ENCODE data around the gene BID. TPM values are rescaled to one million over a fixed set of nuclear protein-coding genes. Genes with fewer than 3 reads are reported as not detected.

The BID gene
- total RNA-seq, 1 donor from 2014 or later = 77.3 TPM

DNA sequence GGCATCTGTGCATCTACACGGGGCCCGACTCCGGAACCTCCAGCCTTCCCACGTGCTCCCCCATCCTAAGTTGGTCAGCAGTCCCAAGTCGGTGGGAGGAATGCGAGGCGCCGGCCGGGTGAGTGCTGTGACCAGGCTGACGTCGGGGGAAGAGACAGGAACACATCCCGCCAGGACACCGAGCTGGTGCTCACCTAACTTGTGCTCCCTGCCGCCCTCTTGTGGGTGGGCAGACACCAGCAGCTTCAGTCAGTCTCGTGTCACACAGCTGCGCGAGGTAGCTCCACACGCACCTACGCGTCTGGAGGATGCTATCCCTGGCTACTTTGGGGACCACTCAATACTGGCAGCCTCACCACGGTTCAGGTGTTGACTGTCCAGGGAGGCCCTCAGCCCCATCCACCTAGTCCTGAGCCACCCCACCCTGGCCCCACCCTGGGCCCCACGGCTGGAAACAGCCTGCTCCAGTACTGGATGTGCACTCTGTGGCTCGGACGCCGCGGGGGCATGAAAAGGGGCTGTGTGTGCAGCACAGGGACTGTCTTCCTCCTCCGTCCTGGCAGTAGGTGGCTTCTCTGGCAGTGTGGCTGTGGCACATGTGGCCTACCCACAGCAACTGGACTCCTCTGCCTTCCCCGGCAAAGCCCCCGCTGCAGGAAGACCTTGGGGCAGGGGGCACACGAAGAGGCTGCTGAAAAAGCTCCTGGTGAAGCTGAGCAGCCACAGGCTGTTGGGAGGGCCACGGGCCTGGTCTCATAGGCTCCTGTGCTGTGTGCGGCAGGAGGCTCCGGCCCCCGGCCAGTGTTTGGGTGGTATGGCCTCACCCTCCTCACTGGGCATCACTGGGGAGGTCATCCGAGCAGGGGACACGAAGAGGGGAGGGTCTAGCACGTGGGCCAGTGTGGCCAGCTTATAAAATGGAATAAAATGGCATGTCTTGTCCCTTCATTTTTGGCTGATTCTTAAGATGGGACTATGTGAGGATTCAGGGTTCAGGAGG, 11.2 kb upstream of the BID start:
- no peak for DNase-seq (ENCODE audit: extremely low read depth, low read depth, low spot score)

DNA sequence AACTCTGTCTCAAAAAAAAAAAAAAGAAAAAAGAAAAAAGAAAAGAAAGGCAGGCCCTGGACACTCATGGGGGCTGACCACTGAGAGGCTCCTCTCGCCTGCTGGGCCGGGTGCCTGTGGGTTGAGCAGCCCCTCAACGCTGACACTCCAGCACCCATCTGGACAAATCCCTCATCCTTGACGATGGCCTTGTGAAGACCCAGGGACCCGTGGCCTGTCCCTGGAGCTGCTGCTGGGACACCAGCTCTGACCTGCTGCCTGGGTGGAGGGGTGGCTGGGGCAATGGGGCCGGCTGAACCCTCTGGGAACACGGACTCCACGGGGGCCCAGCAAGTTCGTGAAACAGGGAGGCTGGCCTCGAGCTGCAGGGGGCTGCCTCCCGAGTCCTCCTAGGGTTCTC, 10.5 kb upstream of the BID start:
- no peak for DNase-seq (ENCODE audit: extremely low read depth, low read depth, low spot score)

DNA sequence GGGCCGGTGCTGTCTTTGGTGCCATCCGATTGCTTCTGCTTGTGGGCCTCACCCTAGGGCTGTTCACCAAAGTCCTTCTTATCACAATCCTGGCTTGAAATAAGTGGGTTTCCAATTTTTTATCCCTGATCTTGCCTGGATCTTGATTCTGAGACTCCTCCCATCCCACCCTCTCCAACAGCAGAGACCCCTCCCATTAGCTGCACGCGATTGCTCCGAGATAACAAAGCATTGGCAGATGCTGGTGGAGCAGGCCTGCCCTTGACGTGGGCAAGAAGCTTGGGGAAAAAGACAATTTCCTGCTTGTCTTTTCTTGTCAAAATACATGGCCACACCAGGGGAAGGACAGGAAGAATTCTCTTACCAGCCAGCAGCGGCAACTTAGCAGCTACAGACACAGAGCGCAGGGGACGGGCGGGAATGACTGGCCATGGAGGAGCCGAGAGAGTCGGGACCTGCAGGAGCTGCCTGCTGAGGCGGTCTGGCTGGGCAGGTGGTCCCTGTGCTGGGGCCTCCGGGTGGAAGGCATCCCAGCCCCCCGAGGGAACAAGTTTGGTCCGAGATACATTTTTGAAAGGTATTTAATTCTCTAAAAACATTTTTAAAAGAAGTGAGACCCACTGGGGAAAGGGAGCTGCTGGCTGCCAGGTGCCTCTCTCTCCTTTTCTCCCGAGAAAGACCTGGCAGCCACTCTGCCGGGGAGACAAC, 9.7 kb upstream of the BID start:
- DNase-seq (ENCODE audit: extremely low read depth, low read depth, low spot score) = no peak

DNA sequence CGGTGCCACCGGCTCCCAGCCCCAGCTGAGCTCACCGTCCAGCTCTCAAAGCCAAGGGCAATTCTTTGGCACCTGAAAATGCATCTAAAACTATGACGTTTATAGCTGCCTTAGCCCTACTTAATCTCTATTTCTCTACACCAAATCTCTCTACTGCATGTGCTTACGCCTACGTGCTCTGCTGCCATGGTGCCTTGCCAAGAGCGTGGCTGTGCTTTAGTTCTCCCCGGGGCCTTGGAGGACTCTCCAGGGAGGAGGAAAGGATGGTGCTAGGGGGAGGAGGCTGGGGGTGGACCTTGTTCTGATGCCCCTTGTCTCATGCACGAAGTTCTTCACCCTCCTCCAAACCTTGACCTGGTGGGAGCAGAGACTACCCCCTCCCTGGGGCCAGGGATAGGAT, 9.0 kb upstream of the BID start:
- no peak for DNase-seq (ENCODE audit: extremely low read depth, low read depth, low spot score)

DNA sequence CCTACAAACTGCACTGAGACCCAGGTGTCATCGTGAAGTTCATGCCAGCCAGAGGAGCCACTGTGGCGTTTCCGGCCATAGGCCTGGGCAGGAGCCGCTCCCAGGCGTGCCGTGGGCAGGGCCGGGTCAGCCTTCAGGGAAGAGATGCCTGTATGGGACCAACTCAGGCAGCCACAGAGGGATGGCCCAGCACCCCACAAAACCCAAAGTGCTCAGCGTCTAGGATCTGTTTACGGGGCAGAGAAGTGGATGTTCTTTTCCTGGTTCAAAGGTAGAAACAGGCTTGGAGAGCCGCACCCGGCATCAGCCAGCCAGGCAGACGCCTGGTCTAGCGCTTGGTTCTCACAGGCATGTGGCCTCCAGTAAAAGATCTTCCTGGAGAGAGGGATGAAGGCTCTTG, 8.4 kb upstream of the BID start:
- DNase-seq (ENCODE audit: extremely low read depth, low read depth, low spot score) = no peak

DNA sequence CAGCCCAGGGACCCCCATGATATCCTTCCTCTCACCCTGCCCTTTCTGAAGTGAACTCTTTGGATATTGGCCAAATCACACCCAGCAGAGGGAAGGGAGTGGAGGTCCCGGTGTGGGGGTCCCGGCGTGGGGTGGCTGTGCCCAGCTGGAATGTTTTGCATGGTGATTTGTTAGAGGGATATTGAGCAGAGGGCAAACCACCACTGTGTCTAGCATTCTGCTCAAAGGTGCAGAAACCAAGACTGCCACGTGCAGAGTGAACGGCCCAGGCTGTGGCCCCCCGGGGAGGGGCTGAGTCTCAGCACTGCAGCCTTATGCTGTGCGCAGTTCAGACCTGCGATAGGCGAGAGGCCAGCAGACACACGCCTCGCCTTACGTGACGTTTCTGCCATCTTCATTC, 7.9 kb upstream of the BID start:
- DNase-seq (ENCODE audit: extremely low read depth, low read depth, low spot score) = no peak

DNA sequence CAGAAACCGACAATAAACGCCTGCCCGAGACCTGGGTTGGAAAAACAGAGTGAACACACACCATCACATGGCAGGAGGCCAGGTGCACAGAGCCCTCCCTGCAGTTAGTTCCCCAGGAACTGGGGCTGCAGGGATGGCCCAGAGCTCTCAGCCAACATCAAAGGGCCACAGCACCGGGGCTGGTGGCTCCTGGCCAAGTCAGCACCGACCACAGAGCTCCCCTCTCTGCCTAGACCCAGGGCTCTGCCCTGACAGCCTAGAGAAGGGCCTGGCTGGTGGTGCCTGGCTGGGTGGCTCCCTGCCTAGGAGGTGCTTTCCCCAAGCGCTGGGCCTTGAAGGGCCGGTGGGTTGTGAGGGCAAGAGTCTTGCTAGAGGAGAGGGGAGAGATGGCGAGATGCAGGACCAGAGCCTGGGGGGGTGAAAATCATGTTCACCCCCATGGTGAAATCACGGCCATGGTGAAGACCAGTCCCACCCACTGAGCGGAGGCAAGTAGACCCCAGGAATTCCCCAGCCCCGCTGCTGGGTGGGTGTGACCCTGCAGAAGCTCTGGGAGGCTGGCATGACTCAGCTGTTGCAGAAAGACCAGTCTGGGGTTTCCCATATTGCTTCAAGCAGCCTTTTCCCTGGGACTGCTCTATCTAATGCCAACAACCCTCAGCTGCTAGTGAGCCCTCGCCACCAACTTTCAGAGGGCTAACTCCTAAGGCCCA, 7.2 kb upstream of the BID start:
- DNase-seq (ENCODE audit: extremely low read depth, low read depth, low spot score) = no peak

DNA sequence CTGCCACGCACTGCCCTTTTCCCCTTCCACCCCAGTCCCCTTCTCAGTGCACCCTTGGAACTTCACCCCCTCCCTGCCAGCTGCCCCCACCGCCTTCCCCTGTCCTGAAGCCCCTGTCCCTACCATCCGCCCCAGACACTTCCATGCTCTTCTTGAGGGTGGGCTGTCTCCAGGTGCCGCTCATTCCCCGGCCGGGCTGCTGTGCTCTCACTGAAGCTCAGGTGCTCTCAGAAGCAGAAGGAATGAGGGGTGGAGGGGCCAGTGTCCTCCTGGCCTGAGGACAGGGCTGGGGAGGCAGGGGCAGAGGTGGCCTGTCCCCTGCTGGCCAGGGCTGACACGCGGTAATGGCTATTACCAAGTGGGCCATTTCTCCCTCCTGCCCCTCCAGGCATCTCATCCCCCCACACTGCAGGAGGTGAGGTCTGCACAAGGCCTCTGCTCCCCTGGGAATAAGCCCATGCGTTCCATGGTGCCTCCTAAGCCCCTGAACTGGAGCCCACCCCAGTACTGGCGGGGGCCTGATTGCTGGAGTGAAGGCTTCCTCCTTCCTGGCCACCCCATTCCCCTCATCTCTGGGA, 6.6 kb upstream of the BID start:
- no peak for DNase-seq (ENCODE audit: extremely low read depth, low read depth, low spot score)

DNA sequence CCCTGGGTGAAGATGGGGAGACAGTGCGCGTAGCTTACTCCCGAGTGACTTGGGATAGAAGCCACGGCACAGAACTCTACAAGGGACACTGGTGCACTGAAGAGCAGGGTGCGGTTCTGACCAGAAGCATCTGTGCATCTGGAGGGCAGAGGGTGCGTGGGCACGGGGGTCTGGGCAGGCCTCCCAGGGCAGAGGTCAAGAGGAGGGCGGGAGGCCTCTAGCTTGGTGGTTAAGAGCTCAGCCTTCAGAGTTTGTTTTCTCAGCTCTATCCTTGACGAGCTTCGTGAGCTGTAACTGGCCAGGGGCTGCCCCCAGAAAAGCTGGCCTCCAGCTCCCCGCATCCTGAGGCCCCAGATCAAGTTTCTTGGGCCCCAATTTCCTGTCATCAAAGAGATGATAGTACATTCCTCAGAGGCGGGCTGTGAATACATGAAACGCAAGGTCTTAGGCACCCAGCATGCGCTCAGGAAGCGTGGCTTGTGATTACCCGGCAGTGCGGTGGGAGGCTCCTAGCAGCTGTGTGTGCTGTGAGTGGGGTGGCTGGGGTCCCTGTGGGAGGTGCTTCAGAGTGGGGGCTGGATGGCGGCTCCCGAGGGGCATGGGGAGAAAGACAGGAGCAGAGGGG, 6.0 kb upstream of the BID start:
- DNase-seq (ENCODE audit: extremely low read depth, low read depth, low spot score) = no peak

DNA sequence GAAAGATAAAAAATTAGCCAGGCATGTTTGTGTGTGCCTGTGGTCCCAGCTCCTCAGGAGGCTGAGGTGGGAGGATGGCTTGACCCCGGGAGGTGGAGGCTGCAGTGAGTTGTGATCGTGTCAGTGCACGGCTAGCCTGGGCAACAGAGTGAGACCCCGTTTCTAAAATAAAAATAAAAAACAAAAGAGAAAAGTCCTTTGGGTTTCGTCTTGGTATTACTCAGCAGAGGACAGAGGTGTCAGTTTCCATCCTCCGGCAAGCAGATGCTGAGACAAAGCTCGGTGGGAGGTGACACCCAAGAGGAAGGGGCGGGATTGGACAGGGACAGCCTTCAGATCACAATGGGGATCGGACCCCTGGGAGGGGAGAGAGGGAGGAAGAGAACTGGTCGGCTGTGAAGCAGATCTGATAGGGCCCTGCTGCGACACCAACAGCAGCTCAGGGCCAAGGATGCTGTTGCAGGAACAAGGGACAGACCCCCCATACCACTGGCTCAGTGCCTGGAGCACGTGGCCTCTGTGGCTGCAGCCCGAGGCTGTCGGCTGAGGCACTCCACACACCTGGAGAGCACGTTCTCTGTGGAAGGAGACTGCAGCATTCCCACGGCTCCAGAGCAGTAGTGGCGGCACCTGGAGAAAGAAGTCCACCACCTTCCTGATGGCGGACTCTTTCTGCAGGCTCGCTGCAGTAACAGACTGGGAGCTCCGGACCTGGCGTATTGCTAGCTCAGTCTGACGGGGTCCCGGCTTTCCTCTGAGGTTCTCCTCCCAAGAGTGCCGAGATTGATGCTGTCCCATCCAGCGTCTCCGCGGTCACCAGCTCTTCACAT, 5.2 kb upstream of the BID start:
- no peak for DNase-seq (ENCODE audit: extremely low read depth, low read depth, low spot score)

DNA sequence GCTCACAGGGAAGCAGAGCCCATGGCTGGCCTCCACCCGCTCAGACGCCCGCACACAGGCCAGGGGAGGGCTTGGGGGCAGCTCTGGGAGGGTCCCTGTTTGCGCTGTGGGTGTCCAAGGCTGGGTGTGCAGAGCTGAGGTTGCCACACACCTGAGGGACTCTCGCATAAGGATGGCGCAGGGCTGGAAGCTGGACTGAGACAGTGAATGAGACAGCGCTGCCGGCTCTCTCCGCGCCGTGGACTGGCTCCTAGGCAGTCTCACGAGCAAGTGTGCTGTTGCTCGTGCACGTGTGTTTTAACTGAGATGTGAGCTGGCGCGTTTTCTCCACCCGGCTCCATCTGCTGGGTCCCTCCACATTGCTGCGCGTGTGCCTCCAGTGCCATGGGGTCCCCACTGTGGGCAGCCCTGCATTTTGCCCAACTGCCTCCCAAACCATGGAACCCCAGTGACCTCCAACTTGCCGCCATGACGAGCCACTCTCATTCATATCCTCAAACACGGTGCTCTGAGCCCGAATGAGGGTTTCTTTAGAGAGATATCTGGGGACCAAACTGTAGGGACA, 4.2 kb upstream of the BID start:
- DNase-seq (ENCODE audit: extremely low read depth, low read depth, low spot score) = no peak

DNA sequence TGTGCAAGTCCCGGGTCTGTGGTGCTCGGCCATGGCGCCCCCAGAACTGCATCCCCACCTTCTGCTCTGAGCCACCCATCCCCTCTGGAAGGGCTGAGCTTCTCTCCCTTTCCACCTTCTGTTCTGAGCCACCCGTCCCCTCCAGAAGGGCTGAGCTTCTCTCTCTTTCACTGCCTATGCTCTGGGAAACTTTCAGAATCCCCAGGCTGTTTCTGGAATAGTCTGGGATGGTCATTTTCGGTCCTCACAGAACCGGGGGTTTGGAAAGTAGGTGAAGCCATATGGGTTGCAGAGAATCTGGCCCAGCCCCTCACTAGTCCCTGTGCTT, 3.4 kb upstream of the BID start:
- DNase-seq (ENCODE audit: extremely low read depth, low read depth, low spot score) = no peak

DNA sequence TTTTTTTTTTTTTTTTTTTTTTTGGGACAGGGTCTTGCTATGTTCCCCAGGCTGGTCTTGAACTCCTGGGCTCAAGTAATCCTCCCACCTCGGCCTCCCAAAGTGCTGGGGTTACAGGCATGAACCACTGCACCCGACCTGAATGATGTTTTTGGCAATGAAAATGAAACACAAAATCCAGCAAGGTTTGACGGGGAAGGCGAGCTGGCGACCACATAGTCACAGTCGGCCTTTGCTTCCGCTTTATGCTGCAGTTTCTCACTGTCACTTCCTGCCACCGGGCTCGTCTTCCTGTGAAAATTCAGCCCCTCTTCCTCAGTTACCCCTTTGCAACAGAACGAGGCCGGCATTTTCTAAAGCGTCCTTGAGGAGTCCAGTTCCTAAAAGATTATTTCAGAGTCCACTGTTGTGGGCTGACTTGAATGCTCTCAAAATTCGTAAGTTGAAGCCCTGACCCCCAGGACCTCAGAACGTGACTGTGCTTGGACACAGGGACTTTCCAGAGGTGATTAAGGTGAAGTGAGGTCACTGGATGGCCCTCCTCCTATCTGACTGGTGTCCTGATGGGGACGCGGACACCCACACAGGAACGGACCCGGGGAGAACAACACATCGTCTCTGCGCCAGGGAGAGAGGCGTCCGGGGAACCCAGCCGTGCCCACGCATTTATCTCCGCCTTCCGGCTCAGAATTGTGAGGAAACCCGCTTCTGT, 2.9 kb upstream of the BID start:
- no peak for DNase-seq (ENCODE audit: extremely low read depth, low read depth, low spot score)

DNA sequence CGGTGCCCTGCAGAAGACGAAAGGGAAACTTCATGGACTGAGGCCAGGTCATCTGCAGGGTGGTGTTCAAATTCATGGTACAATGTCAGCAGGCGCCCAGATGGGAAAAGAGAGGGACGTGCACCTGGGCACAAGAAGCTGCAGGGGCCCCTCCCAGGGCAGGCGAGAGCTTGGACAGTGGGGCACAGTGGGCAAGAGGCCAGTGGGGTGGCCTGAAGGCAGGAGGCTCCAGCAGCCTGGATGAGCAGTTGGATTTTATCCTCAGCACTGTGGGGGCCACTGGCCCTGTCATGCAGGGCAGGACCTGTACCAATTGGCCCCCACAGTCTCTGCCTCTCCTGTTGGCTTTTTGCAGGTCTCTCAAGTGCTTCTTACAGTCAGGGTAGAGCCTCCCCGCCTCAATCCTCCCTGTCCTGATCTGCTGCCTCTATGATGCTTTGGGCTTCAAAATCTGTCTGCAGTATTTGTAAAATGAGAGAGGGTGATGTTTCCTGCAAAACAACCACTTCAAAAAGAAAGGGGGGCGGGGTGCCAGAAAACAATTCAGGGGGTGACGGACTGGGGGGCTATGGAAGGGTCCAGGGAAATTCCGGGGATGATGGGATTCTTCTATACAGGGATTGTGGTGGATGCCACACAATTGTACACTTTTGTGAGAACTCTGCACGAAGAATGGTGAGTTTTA, 1.7 kb upstream of the BID start:
- no peak for DNase-seq (ENCODE audit: extremely low read depth, low read depth, low spot score)

DNA sequence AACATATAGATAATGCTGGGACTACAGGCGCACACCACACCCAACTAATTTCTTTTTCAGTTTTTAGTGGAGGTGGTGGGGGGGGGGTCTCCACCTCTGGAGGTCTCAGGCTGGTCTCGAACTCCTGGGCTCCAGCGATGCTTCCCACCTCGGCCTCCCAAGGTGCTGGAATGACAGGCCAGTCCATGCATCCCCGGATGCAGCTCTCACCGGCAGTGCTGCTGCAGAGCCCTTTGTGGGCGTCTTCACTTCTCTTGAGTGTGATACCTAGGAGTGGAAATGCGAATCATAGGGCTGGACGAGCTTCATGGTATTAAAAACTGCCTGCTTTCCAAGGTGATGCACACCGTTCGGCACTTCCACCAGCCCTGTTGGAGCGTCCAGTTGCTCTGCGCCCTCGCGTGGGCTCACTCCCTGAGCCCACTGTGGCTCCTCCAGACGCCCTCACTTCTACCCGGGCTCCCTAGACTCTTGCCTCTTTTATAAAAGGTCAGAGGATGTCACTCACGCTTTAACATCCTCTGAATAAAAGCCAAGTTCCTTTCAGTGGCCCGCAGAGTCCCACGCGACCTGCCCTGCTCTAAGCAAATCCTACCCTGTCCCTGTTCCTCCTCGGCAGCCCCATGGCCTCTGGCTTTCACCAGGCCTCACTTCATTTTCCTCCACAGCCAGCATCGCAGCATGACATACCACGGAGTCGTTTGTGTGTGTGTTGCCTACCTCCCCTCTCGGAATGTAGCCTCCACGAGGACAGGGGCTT, 837 bp upstream of the BID start:
- no peak for DNase-seq (ENCODE audit: extremely low read depth, low read depth, low spot score)

DNA sequence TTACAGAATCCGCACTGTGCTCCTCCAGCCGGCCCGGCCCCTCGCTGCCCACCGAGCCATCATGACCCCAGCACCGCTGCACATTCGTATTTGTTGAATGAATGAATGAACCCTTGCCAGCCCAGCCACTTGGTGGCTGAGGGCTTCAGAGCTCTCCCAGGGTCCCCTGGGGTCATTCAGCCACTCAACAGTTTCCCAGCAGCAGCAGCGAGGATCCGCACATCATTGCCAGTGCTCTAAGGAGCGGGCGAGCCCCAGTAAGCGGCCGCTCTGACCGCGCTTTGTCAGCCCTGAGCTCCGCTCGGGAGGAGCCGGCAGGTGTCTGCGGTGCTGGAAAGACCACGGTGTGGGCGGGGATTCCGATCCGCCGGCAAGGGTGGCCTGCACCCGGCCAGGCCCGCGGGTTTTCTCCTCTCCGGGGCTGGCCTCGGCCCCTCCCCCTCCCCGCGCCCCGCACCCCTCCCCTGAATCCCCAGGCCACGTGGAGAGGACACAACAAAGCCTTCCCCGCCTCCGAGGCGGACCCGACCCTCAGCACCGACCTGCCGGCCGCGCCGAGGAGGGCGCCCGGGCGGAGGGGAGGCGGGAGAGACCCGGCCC, 563 bp downstream of the BID start:
- DNase-seq (ENCODE audit: extremely low read depth, low read depth, low spot score) = no peak

DNA sequence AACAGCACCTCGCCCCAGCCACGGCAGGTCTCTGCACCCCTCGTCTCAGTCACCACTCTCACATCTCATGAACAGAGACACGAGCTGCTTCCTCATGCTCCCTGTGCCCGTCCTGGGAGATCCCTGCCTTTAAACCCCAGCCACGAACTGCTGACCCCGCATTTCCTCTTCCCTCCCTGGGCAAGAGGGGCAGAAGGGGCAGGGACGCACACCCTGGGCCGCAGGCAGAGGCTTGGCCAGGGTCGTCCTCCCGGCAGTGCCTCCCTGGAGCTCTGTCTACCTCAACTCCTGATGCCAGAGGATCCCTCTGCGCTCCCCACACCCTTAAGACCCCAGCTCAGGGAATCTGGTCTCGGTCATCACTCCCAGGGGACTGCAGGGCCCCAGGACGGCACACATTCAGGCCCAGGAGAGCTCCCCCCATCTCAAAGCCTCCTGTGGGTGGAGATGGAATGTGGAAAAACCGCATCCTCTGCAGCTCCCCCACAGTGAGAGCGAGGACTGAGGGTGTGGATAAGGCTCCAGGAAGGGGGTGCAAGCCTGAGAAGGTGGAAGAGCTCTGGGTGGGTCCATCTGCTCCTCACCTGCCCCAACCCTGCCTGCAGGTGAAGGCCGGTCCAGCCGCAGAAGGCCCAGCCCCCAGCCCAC, 1.2 kb downstream of the BID start:
- no peak for DNase-seq (ENCODE audit: extremely low read depth, low read depth, low spot score)
